ENCODE data around the gene PLAC9.

PLAC9 gene

GRCh38 chr10:80168162-80168511 is 35.6 kb downstream of the PLAC9 start:
- TF ChIP-seq NFIC (IDR thresholded peaks at IDR 0.05), result no peak

GRCh38 chr10:80168679-80169380 is 36.3 kb downstream of the PLAC9 start:
- TF ChIP-seq USF1 (IDR thresholded peaks at IDR 0.05) (no peak), RAD21 (IDR thresholded peaks at IDR 0.05; ENCODE audit: low read depth) (no peak), CEBPB (IDR thresholded peaks at IDR 0.05) (no peak), TCF12 (IDR thresholded peaks at IDR 0.05; ENCODE audit: low read depth) (no peak), TAF1 (IDR thresholded peaks at IDR 0.05; ENCODE audit: low read depth) (no peak)

GRCh38 chr10:80170026-80170425 is 37.5 kb downstream of the PLAC9 start:
- TF ChIP-seq YY1 (IDR thresholded peaks at IDR 0.05; ENCODE audit: low read depth) (no peak), NFIC (IDR thresholded peaks at IDR 0.05) (no peak), ZBTB7A (IDR thresholded peaks at IDR 0.05; ENCODE audit: low read depth) (no peak), CREB1 (IDR thresholded peaks at IDR 0.05; ENCODE audit: low read depth) (no peak), USF1 (IDR thresholded peaks at IDR 0.05) (no peak), FOXM1 (IDR thresholded peaks at IDR 0.05; ENCODE audit: borderline replicate concordance, low read depth) (no peak), TEAD4 (IDR thresholded peaks at IDR 0.05) (no peak), EGR1 (IDR thresholded peaks at IDR 0.05) (no peak), EP300 (IDR thresholded peaks at IDR 0.05; ENCODE audit: borderline replicate concordance) (no peak), REST (IDR thresholded peaks at IDR 0.05; ENCODE audit: low read depth) (no peak), RAD21 (IDR thresholded peaks at IDR 0.05; ENCODE audit: low read depth) (no peak), CEBPB (IDR thresholded peaks at IDR 0.05) (no peak), TCF12 (IDR thresholded peaks at IDR 0.05; ENCODE audit: low read depth) (no peak), TAF1 (IDR thresholded peaks at IDR 0.05; ENCODE audit: low read depth) (no peak), MAX (IDR thresholded peaks at IDR 0.05) (no peak)

GRCh38 chr10:80170641-80171040 is 38.1 kb downstream of the PLAC9 start:
- TF ChIP-seq TAF1 (IDR thresholded peaks at IDR 0.05; ENCODE audit: low read depth), result no peak
- TF ChIP-seq RAD21 (IDR thresholded peaks at IDR 0.05; ENCODE audit: low read depth), result no peak
- no peak for TF ChIP-seq MAX (IDR thresholded peaks at IDR 0.05)
- no peak for TF ChIP-seq EGR1 (IDR thresholded peaks at IDR 0.05)
- no peak for TF ChIP-seq YY1 (IDR thresholded peaks at IDR 0.05; ENCODE audit: low read depth)
- no peak for TF ChIP-seq TCF12 (IDR thresholded peaks at IDR 0.05; ENCODE audit: low read depth)
- no peak for TF ChIP-seq CREB1 (IDR thresholded peaks at IDR 0.05; ENCODE audit: low read depth)
- no peak for TF ChIP-seq EP300 (IDR thresholded peaks at IDR 0.05; ENCODE audit: borderline replicate concordance)
- TF ChIP-seq FOXM1 (IDR thresholded peaks at IDR 0.05; ENCODE audit: borderline replicate concordance, low read depth), result no peak
- no peak for TF ChIP-seq CEBPB (IDR thresholded peaks at IDR 0.05)
- TF ChIP-seq USF1 (IDR thresholded peaks at IDR 0.05), result no peak

GRCh38 chr10:80171248-80171660 is 38.7 kb downstream of the PLAC9 start:
- TF ChIP-seq EP300 (IDR thresholded peaks at IDR 0.05; ENCODE audit: borderline replicate concordance) (no peak), REST (IDR thresholded peaks at IDR 0.05; ENCODE audit: low read depth) (no peak), FOXM1 (IDR thresholded peaks at IDR 0.05; ENCODE audit: borderline replicate concordance, low read depth) (no peak), CREB1 (IDR thresholded peaks at IDR 0.05; ENCODE audit: low read depth) (no peak), ZBTB7A (IDR thresholded peaks at IDR 0.05; ENCODE audit: low read depth) (no peak), RAD21 (IDR thresholded peaks at IDR 0.05; ENCODE audit: low read depth) (no peak), TCF12 (IDR thresholded peaks at IDR 0.05; ENCODE audit: low read depth) (no peak), YY1 (IDR thresholded peaks at IDR 0.05; ENCODE audit: low read depth) (no peak), TAF1 (IDR thresholded peaks at IDR 0.05; ENCODE audit: low read depth) (no peak), NFIC (IDR thresholded peaks at IDR 0.05) (no peak), USF1 (IDR thresholded peaks at IDR 0.05) (no peak), EGR1 (IDR thresholded peaks at IDR 0.05) (no peak), CEBPB (IDR thresholded peaks at IDR 0.05) (no peak), TEAD4 (IDR thresholded peaks at IDR 0.05) (no peak), MAX (IDR thresholded peaks at IDR 0.05) (no peak)
